Kidney (tissue), 14 donors: ENCODE measurements around the gene NCOA3. TPM values are rescaled to one million over a fixed set of nuclear protein-coding genes. Genes with fewer than 3 reads are reported as not detected.
"Not testable (repeated sequence)": the region's sequence is repeated elsewhere in the genome, so short reads cannot be mapped to it uniquely, and the experiment has no call there.

Source experiments
- DNase-seq, 5 donors: peaks; one replicate each; pipeline ENCODE4 v3.0.0-alpha.2; 2013 to 2020
- FAIRE-seq: peaks from 2 replicates; lab custom pipeline; 2012; peaks lifted over from hg19 to GRCh38; lab: Jason Lieb, UNC
- H3K27ac ChIP-seq, 2 donors: one replicate each; pipeline ENCODE4 v1.7.0; 2013; ENCODE audit warnings: low read depth in 2 of 2, low read length in 2 of 2, inconsistent platforms in 1 of 2
- H3K27me3 ChIP-seq: one replicate; pipeline ENCODE4 v1.7.1; 2013; ENCODE audit warnings: low read length, inconsistent platforms; ENCODE audit not compliant: control insufficient read depth, insufficient read depth
- H3K36me3 ChIP-seq, 3 donors: one replicate each; pipeline versions ENCODE4 v1.7.0 to v1.7.1; 2013; ENCODE audit warnings: low read length in 3 of 3, control low read depth in 1 of 3, inconsistent platforms in 1 of 3; ENCODE audit not compliant: insufficient read depth in 3 of 3, control insufficient read depth in 2 of 3
- H3K4me1 ChIP-seq, 3 donors: one replicate each; pipeline versions ENCODE4 v1.7.0 to v1.7.1; 2013; ENCODE audit warnings: low read length in 3 of 3, inconsistent platforms in 1 of 3, low read depth in 1 of 3; ENCODE audit not compliant: control insufficient read depth in 2 of 3, insufficient read depth in 2 of 3
- H3K4me3 ChIP-seq, 3 donors: one replicate each; pipeline versions ENCODE4 v1.7.0 to v1.8.1; 2013; ENCODE audit warnings: low read length in 3 of 3, control low read depth in 1 of 3, inconsistent platforms in 1 of 3
- H3K9ac ChIP-seq, 3 donors: one replicate each; pipeline versions ENCODE4 v1.7.0 to v1.7.1; 2013; ENCODE audit warnings: low read length in 3 of 3, control low read depth in 1 of 3, inconsistent platforms in 1 of 3
- H3K9me3 ChIP-seq, 3 donors: one replicate each; pipeline versions ENCODE4 v1.7.0 to v1.7.1; 2013; ENCODE audit warnings: low read length in 3 of 3, control low read depth in 1 of 3, inconsistent platforms in 1 of 3; ENCODE audit not compliant: control insufficient read depth in 2 of 3, insufficient read depth in 1 of 3
- CTCF ChIP-seq: IDR thresholded peaks from 3 replicates; pipeline ENCODE4 v1.5.1; 2012; ENCODE audit warnings: mild to moderate bottlenecking, moderate library complexity, borderline replicate concordance; ENCODE audit not compliant: insufficient read depth; ENCODE audit errors: extremely low read depth
- intact Hi-C: fragments of 100-400 bp; cut with DNase I; formaldehyde crosslinking; loops from one replicate; pipeline ENCODE4 v1.11.1; 2022
- polyA plus RNA-seq: library from polyadenylated mRNA; stranded (reverse); fragments of 350-450 nt; fragmentation: Illumina TruSeq; extraction: RNeasy Lipid Tissue Mini Kit (QIAGEN cat#74804); gene quantifications from one replicate; pipeline ENCODE4 v1.2.3, GENCODE V29; 2014; ENCODE audit warnings: low read depth, low replicate concordance; ENCODE audit not compliant: insufficient read depth
- total RNA-seq: library from RNA; stranded (reverse); fragmentation: NEBNext Ultra II Directional; extraction: Animal tissue kit (Norgen Biotek cat#: 25700); gene quantifications from one replicate; pipeline ENCODE4 v1.2.1, GENCODE V29; 2021
- donor health status: control.
- donor health status: control.
- donor health status: control.
- donor health status: control.
- donor health status: control.
- donor health status: DM: yes; HTN: yes; CAD: no.
- donor health status: Normal renal cell carcinoma (clear cell type).

The NCOA3 gene
- total and polyA plus RNA-seq, 2 donors from 2014 or later = 4.9 to 38.8 TPM

DNA sequence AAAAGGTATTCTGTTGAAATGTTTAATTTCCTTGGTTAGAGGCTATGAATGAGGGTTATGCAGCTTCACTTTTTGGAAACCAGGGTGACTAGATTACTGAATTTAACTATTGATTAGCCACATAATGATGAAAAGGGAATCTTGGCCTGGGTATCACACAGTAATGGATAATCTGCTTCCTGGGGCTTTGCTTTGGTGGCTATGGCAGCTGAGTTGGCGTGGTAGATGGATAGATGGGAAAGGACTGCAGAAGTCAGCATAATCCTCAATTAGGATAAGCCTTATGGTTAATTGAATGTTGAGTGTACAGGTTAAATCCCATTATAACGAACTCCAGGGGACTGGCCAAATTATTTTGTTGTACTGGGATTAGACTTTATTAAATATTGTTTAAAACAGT, 5.2 kb downstream of the NCOA3 start:
- DNase-seq (no peak), FAIRE-seq (no peak)
- no peak overlapping the region for H3K9ac ChIP-seq
- peaks cover 0 to 8% (median 6%) of the 10 kb centered on the region in 3 donors for H3K4me1 ChIP-seq
- H3K27ac ChIP-seq = no peak overlapping the region
- no peaks in the 10 kb centered on the region for H3K36me3 ChIP-seq
- no peaks in the 10 kb centered on the region for H3K27me3 ChIP-seq
- TF ChIP-seq CTCF = no peak
- intact Hi-C loops = no loop called here
- no peak overlapping the region for H3K4me3 ChIP-seq
- H3K9me3 ChIP-seq = no peaks in the 10 kb centered on the region

- DNase-seq, FAIRE-seq, H3K36me3 ChIP-seq, H3K4me3 ChIP-seq, H3K27ac ChIP-seq, intact Hi-C loops, H3K4me1 ChIP-seq, H3K9ac ChIP-seq, H3K9me3 ChIP-seq, H3K27me3 ChIP-seq: not testable (repeated sequence)
Observed at GRCh38 chr20:47507275-47507981, 5.7 kb downstream of the NCOA3 start.

DNA sequence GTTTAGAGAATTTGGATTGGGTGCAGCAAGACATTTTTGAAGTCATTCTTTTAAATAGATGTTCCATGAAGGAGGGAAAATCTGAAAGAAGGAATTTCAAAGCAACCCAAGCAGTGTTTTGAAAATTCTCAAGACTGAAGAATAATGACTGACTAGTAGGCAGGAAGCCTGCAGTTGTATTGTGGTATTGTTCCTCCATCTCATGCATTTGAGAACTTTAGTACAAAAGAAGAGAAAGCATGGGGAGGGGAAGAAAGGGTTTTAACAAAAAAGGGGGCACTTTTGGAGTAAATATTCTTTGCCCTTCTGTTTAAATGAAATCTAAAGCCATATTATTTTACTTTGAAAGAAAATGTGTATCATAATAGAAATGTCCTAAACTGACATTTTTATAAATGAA, 6.6 kb downstream of the NCOA3 start:
- Histone ChIP-seq H3K4me1 (peaks cover 0 to 6% (median 5%) of the 10 kb centered on the region in 3 donors), H3K27me3 (no peaks in the 10 kb centered on the region), H3K4me3 (no peak overlapping the region), H3K36me3 (no peaks in the 10 kb centered on the region), H3K9me3 (no peaks in the 10 kb centered on the region), H3K27ac (no peak overlapping the region), H3K9ac (no peak overlapping the region)
- TF ChIP-seq CTCF = no peak
- intact Hi-C loops = no loop called here
- FAIRE-seq = no peak
- no peak for DNase-seq

DNA sequence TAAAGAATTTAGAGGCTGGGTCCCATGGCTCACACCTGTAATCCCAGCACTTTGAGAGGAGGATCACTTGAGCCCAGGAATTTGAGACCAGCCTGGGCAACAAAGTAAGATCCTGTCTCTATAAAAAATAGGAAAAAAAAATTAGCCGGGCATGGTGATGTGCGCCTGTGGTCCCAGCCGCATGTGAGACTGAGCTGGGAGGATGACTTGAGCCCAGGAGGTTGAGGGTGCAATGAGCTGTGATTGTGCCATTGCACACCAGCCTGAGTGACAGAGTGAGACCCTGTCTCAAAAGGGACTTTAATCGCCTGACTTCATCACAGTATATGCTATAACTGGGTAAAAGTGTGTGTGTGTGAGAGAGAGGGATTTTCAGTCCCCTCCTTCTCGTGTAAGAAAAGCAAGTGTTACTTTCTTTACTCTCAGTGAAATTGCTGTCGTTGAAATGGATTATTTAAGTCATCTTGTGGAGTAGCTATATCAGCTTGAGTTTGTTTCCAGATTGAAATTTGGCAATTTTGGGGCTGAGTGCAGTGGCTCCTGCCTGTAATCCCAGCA, 7.5 kb downstream of the NCOA3 start:
- peaks cover 0 to 3% (median 0%) of the 10 kb centered on the region in 3 donors for H3K4me1 ChIP-seq
- H3K4me3 ChIP-seq = no peak overlapping the region
- no peak overlapping the region for H3K9ac ChIP-seq
- intact Hi-C loops = no loop called here
- no peak overlapping the region for H3K27ac ChIP-seq
- DNase-seq (no peak), FAIRE-seq (no peak)
- H3K36me3 ChIP-seq = no peaks in the 10 kb centered on the region
- no peak for TF ChIP-seq CTCF
- H3K27me3 ChIP-seq = no peaks in the 10 kb centered on the region
- no peaks in the 10 kb centered on the region for H3K9me3 ChIP-seq
